ENCODE measurements around the gene COMMD6.
A peak's percentile ranks its signal among the peaks of the same experiment; 100 is the strongest.
"Not testable (repeated sequence)": the region's sequence is repeated elsewhere in the genome, so short reads cannot be mapped to it uniquely, and the experiment has no call there.

COMMD6 gene

GRCh38 chr13:75537401-75538365, at the start of gene COMMD6:
COMMD6 (minus strand) TSS chr13:75537841; CDS start chr13:75537805, 36 bp downstream.
- DNase-seq (ENCODE audit: low read depth), result peak; percentile 51

GRCh38 chr13:75585153-75585552, 47.5 kb upstream of the COMMD6 start:
- DNase-seq (ENCODE audit: low read depth), result no peak

GRCh38 chr13:75583091-75583490, 45.5 kb upstream of the COMMD6 start:
- no peak for DNase-seq (ENCODE audit: low read depth)

GRCh38 chr13:75581874-75582640, 44.4 kb upstream of the COMMD6 start:
- no peak for DNase-seq (ENCODE audit: low read depth)

GRCh38 chr13:75579529-75579928, 41.9 kb upstream of the COMMD6 start:
- no peak for DNase-seq (ENCODE audit: low read depth)

GRCh38 chr13:75569576-75569975, 31.9 kb upstream of the COMMD6 start:
- no peak for DNase-seq (ENCODE audit: low read depth)

GRCh38 chr13:75566658-75567057, 29.0 kb upstream of the COMMD6 start:
- no peak for DNase-seq (ENCODE audit: low read depth)

- no peak for DNase-seq (ENCODE audit: low read depth)
Measured at GRCh38 chr13:75558145-75558840, 20.7 kb upstream of the COMMD6 start.

- DNase-seq (ENCODE audit: low read depth), result no peak
Measured at GRCh38 chr13:75556961-75557360, 19.3 kb upstream of the COMMD6 start.

GRCh38 chr13:75555836-75556235, 18.2 kb upstream of the COMMD6 start:
- DNase-seq (ENCODE audit: low read depth), result no peak

GRCh38 chr13:75554981-75555380, 17.3 kb upstream of the COMMD6 start:
- DNase-seq (ENCODE audit: low read depth), result no peak

- no peak for DNase-seq (ENCODE audit: low read depth)
Measured at GRCh38 chr13:75554464-75554863, 16.8 kb upstream of the COMMD6 start.

GRCh38 chr13:75550159-75550567, 12.5 kb upstream of the COMMD6 start:
- no peak for DNase-seq (ENCODE audit: low read depth)

- DNase-seq (ENCODE audit: low read depth), result peak; percentile 97
Measured at GRCh38 chr13:75549262-75550158, 11.9 kb upstream of the COMMD6 start, which contains the start of gene UCHL3. UCHL3 (plus strand) TSS chr13:75549791; CDS start chr13:75549821, 30 bp downstream.

GRCh38 chr13:75547917-75548316, 10.3 kb upstream of the COMMD6 start:
- DNase-seq (ENCODE audit: low read depth), result no peak

GRCh38 chr13:75545386-75545785, 7.7 kb upstream of the COMMD6 start:
- not testable (repeated sequence) for DNase-seq (ENCODE audit: low read depth)

GRCh38 chr13:75544681-75545330, 7.2 kb upstream of the COMMD6 start:
- DNase-seq (ENCODE audit: low read depth), result no peak

GRCh38 chr13:75541961-75542360, 4.3 kb upstream of the COMMD6 start:
- DNase-seq (ENCODE audit: low read depth), result no peak

- no peak for DNase-seq (ENCODE audit: low read depth)
Measured at GRCh38 chr13:75541287-75541686, 3.6 kb upstream of the COMMD6 start.

GRCh38 chr13:75533861-75534260, 3.8 kb downstream of the COMMD6 start:
- no peak for DNase-seq (ENCODE audit: low read depth)

GRCh38 chr13:75530549-75530961, 7.1 kb downstream of the COMMD6 start:
- DNase-seq (ENCODE audit: low read depth), result no peak

Data from activated T-helper 1 cell treated with Interleukin-2 at 50 U/mL for 16 hours (primary cell).